NK-92 (cell line): ENCODE results near the gene HES4.
"Not testable (repeated sequence)": the region's sequence is repeated elsewhere in the genome, so short reads cannot be mapped to it uniquely, and the experiment has no call there.

Experiments used
- DNase-seq: peaks from one replicate; lab custom pipeline; 2025; ENCODE audit not compliant: unreplicated experiment; lab: John Stamatoyannopoulos, UW

HES4 gene

GRCh38 chr1:1019122-1019999, 19.5 kb upstream of the HES4 start:
- no peak for DNase-seq

- DNase-seq = not testable (repeated sequence)
Observed at GRCh38 chr1:1018321-1018685, 18.4 kb upstream of the HES4 start.

- DNase-seq = not testable (repeated sequence)
Observed at GRCh38 chr1:1017397-1018320, 17.8 kb upstream of the HES4 start.

GRCh38 chr1:1014799-1015681, 15.1 kb upstream of the HES4 start:
- DNase-seq = no peak

GRCh38 chr1:1013922-1014648, 14.2 kb upstream of the HES4 start:
- DNase-seq = no peak

GRCh38 chr1:1013105-1013921, 13.4 kb upstream of the HES4 start, which contains the start of gene ISG15:
ISG15 (plus strand) TSS chr1:1013497; CDS start chr1:1013574, 77 bp downstream.
- peak; percentile 54 for DNase-seq

GRCh38 chr1:1012736-1013104, 12.8 kb upstream of the HES4 start:
- not testable (repeated sequence) for DNase-seq

- DNase-seq = no peak
Observed at GRCh38 chr1:1011396-1011949, 11.6 kb upstream of the HES4 start.

- not testable (repeated sequence) for DNase-seq
Observed at GRCh38 chr1:1010131-1010530, 10.2 kb upstream of the HES4 start.

- no peak for DNase-seq
Observed at GRCh38 chr1:1006305-1007159, 6.6 kb upstream of the HES4 start.

- DNase-seq = no peak
Observed at GRCh38 chr1:1005774-1006304, 5.9 kb upstream of the HES4 start.

- no peak for DNase-seq
Observed at GRCh38 chr1:1004780-1005697, 5.1 kb upstream of the HES4 start.

- no peak for DNase-seq
Observed at GRCh38 chr1:1004420-1004779, 4.5 kb upstream of the HES4 start.

GRCh38 chr1:1003618-1004419, 3.9 kb upstream of the HES4 start:
- no peak for DNase-seq

GRCh38 chr1:1001057-1001783, 1.3 kb upstream of the HES4 start:
- DNase-seq = no peak
